Mesenchymal stem cell (in vitro differentiated cells and primary cell): Measurements from ENCODE around the gene FASLG.
A peak's percentile ranks its signal among the peaks of the same experiment; 100 is the strongest.

ENCODE experiments used
- DNase-seq: peaks from one replicate; pipeline ENCODE4 v3.0.0-alpha.2; 2013
- H2AFZ ChIP-seq: one replicate; pipeline ENCODE4 v1.6.1; 2013; ENCODE audit warnings: low read depth, mild to moderate bottlenecking, control low read depth, inconsistent platforms, low read length, moderate library complexity
- H2AK5ac ChIP-seq: 2 replicates; pipeline ENCODE4 v1.6.1; 2013; ENCODE audit warnings: low read length, moderate library complexity, mild to moderate bottlenecking, inconsistent platforms; ENCODE audit not compliant: severe bottlenecking
- H2BK120ac ChIP-seq: one replicate; pipeline ENCODE4 v1.6.1; 2013; ENCODE audit warnings: low read depth, mild to moderate bottlenecking, inconsistent platforms, low read length, moderate library complexity
- H2BK12ac ChIP-seq, 2 experiments: one replicate each; pipeline ENCODE4 v1.6.1; 2013; ENCODE audit warnings: inconsistent platforms in 2 of 2, low read length in 2 of 2, mild to moderate bottlenecking in 2 of 2, moderate library complexity in 2 of 2, control low read depth in 1 of 2
- H2BK15ac ChIP-seq: one replicate; pipeline ENCODE4 v1.6.1; 2013; ENCODE audit warnings: mild to moderate bottlenecking, low read depth, inconsistent platforms; ENCODE audit not compliant: poor library complexity, severe bottlenecking
- H2BK5ac ChIP-seq: 2 replicates; pipeline ENCODE4 v1.6.1; 2013; ENCODE audit warnings: low read depth, mild to moderate bottlenecking, low read length, control low read depth, inconsistent platforms; ENCODE audit not compliant: poor library complexity, severe bottlenecking
- H3K14ac ChIP-seq, 2 experiments: one replicate each; pipeline ENCODE4 v1.6.1; 2013; ENCODE audit warnings: inconsistent platforms in 2 of 2, low read length in 2 of 2, control low read depth in 1 of 2, mild to moderate bottlenecking in 1 of 2, moderate library complexity in 1 of 2
- H3K18ac ChIP-seq, 2 experiments: one replicate each; pipeline ENCODE4 v1.6.1; 2013; ENCODE audit warnings: inconsistent platforms in 2 of 2, low read length in 2 of 2, control low read depth in 1 of 2, low read depth in 1 of 2, mild to moderate bottlenecking in 1 of 2
- H3K23ac ChIP-seq, 2 experiments: one replicate each; pipeline ENCODE4 v1.6.1; 2013; ENCODE audit warnings: inconsistent platforms in 2 of 2, low read length in 2 of 2, mild to moderate bottlenecking in 2 of 2, moderate library complexity in 2 of 2, control low read depth in 1 of 2
- H3K27ac ChIP-seq: 2 replicates; pipeline ENCODE4 v1.5.1; 2013; ENCODE audit warnings: mild to moderate bottlenecking, moderate library complexity, low read length, control low read depth, inconsistent platforms; ENCODE audit not compliant: poor library complexity, severe bottlenecking
- H3K27me3 ChIP-seq, 2 experiments: 2 replicates each; pipeline versions ENCODE4 v1.6.1 to v1.7.0; 2013; ENCODE audit warnings: low read length in 2 of 2, mild to moderate bottlenecking in 2 of 2, moderate library complexity in 2 of 2, control low read depth in 1 of 2, inconsistent platforms in 1 of 2; ENCODE audit not compliant: control insufficient read depth in 1 of 2, insufficient read depth in 1 of 2
- H3K36me3 ChIP-seq, 2 experiments: 2 replicates each; pipeline versions ENCODE4 v1.6.1 to v1.7.0; 2013; ENCODE audit warnings: low read length in 2 of 2, control low read depth in 1 of 2, inconsistent platforms in 1 of 2, low read depth in 1 of 2, mild to moderate bottlenecking in 1 of 2; ENCODE audit not compliant: insufficient read depth in 2 of 2, control insufficient read depth in 1 of 2
- H3K4ac ChIP-seq, 2 experiments: one replicate each; pipeline ENCODE4 v1.6.1; 2013; ENCODE audit warnings: inconsistent platforms in 2 of 2, low read length in 2 of 2, mild to moderate bottlenecking in 2 of 2, moderate library complexity in 2 of 2, control low read depth in 1 of 2, low read depth in 1 of 2
- H3K4me1 ChIP-seq: 2 replicates; pipeline ENCODE4 v1.6.1; 2013; ENCODE audit warnings: low read depth, low read length, control low read depth; ENCODE audit not compliant: control insufficient read depth, insufficient read depth
- H3K4me2 ChIP-seq: 2 replicates; pipeline ENCODE4 v1.6.1; 2013; ENCODE audit warnings: low read length, mild to moderate bottlenecking, inconsistent platforms; ENCODE audit not compliant: poor library complexity, severe bottlenecking
- H3K4me3 ChIP-seq, 2 experiments: 2 replicates each; pipeline versions ENCODE4 v1.5.1 to v1.7.0; 2013; ENCODE audit warnings: low read length in 2 of 2, mild to moderate bottlenecking in 2 of 2, control low read depth in 1 of 2, low read depth in 1 of 2; ENCODE audit not compliant: insufficient read depth in 1 of 2
- H3K79me1 ChIP-seq: replicated peaks from 2 replicates; pipeline ENCODE4 v1.6.1; 2013; ENCODE audit warnings: mild to moderate bottlenecking, control low read depth, low read length, inconsistent platforms; ENCODE audit not compliant: poor library complexity, severe bottlenecking
- H3K9ac ChIP-seq: 2 replicates; pipeline ENCODE4 v1.7.0; 2013; ENCODE audit warnings: mild to moderate bottlenecking, low read length, moderate library complexity
- H3K9me3 ChIP-seq: 2 replicates; pipeline ENCODE4 v1.7.0; 2013; ENCODE audit warnings: mild to moderate bottlenecking, low read length; ENCODE audit not compliant: control insufficient read depth
- H4K8ac ChIP-seq: one replicate; pipeline ENCODE4 v1.6.1; 2013; ENCODE audit warnings: inconsistent platforms, mild to moderate bottlenecking, low read length, moderate library complexity
- H4K91ac ChIP-seq: one replicate; pipeline ENCODE4 v1.6.1; 2013; ENCODE audit warnings: mild to moderate bottlenecking, low read length, inconsistent platforms
- WGBS: methylation state at CpG from one replicate; pipeline ENCODE4 v1.1.7; 2013; ENCODE audit warnings: mixed read lengths; 5-methylcytosine and 5-hydroxymethylcytosine counted together

The FASLG gene

DNA sequence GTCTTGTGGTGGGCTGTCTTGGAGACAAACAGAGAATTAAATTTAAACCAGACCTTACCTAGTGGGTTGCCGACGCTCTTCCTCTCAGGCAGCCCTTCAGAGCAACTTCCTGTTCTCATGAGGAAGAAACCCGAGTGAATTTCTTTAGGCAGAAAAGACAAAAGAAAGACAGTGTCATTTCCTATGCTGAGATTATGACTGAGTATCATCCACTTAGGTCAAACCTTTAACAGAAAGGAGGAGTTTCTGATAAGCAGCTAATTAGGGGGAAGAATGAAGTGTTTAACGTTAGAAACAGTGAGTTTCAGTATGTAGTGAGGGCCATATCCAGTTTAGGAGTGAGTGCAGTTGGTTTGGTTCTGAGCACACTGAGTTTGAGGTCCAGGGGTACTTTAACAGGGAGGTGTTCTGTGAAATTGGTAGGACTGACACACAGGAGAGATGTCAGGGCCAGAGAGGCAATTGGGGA is 38.7 kb downstream of the FASLG start:
- Histone ChIP-seq H3K14ac (no peak overlapping the region), H2AFZ (no peak overlapping the region), H3K9ac (no peak overlapping the region), H2BK120ac (no peak overlapping the region), H3K4me3 (no peak overlapping the region), H4K8ac (no peak overlapping the region), H2BK15ac (no peak overlapping the region), H3K27ac (no peak overlapping the region), H2BK5ac (no peak overlapping the region), H3K4me1 (peaks cover 2% of the 10 kb centered on the region), H3K4me2 (no peak overlapping the region), H2BK12ac (no peak overlapping the region), H3K9me3 (no peaks in the 10 kb centered on the region), H4K91ac (no peak overlapping the region), H3K27me3 (no peaks in the 10 kb centered on the region), H3K18ac (no peak overlapping the region), H3K36me3 (no peaks in the 10 kb centered on the region), H3K23ac (no peak overlapping the region), H3K4ac (no peak overlapping the region), H2AK5ac (no peak overlapping the region), H3K79me1 (no peaks in the 10 kb centered on the region)
- WGBS = 81% methylated on average over 4 of the region's 4 CpGs
- DNase-seq = no peak

GRCh38 chr1:172698224-172698623 is 39.3 kb downstream of the FASLG start:
- H3K27ac ChIP-seq = no peak overlapping the region
- no peak overlapping the region for H3K14ac ChIP-seq
- H2BK12ac ChIP-seq = no peak overlapping the region
- no peak overlapping the region for H3K4ac ChIP-seq
- H3K9ac ChIP-seq = no peak overlapping the region
- no peak overlapping the region for H2AK5ac ChIP-seq
- H3K4me2 ChIP-seq = no peak overlapping the region
- no peak overlapping the region for H2AFZ ChIP-seq
- no peaks in the 10 kb centered on the region for H3K36me3 ChIP-seq
- H3K79me1 ChIP-seq = no peaks in the 10 kb centered on the region
- no peaks in the 10 kb centered on the region for H3K27me3 ChIP-seq
- no peak for DNase-seq
- no peak overlapping the region for H2BK120ac ChIP-seq
- no peaks in the 10 kb centered on the region for H3K9me3 ChIP-seq
- no peak overlapping the region for H3K18ac ChIP-seq
- 90% methylated on average over 1 of the region's 2 CpGs for WGBS
- no peak overlapping the region for H2BK5ac ChIP-seq
- no peak overlapping the region for H4K8ac ChIP-seq
- H4K91ac ChIP-seq = no peak overlapping the region
- H3K4me1 ChIP-seq = peaks cover 2% of the 10 kb centered on the region
- no peak overlapping the region for H2BK15ac ChIP-seq
- no peak overlapping the region for H3K4me3 ChIP-seq
- no peak overlapping the region for H3K23ac ChIP-seq

- Histone ChIP-seq H3K4me1 (peaks cover 2% of the 10 kb centered on the region), H3K9me3 (no peaks in the 10 kb centered on the region), H3K27me3 (no peaks in the 10 kb centered on the region), H2AFZ (no peak overlapping the region), H4K8ac (peak overlapping the region; percentile 37), H3K36me3 (no peaks in the 10 kb centered on the region), H3K4ac (no peak overlapping the region), H3K9ac (no peak overlapping the region), H3K18ac (peak overlapping the region in 1 of 2 experiments; percentile 14), H2BK5ac (no peak overlapping the region), H3K79me1 (no peaks in the 10 kb centered on the region), H2BK15ac (peak overlapping the region; percentile 89), H2BK120ac (no peak overlapping the region), H3K23ac (no peak overlapping the region), H3K14ac (no peak overlapping the region), H3K4me3 (no peak overlapping the region), H3K27ac (no peak overlapping the region), H2AK5ac (no peak overlapping the region), H2BK12ac (no peak overlapping the region), H3K4me2 (no peak overlapping the region), H4K91ac (no peak overlapping the region)
- DNase-seq = peak; percentile 34
- WGBS = 19% methylated on average over 3 of the region's 3 CpGs
Observed at GRCh38 chr1:172699111-172699510, 40.2 kb downstream of the FASLG start.

DNA sequence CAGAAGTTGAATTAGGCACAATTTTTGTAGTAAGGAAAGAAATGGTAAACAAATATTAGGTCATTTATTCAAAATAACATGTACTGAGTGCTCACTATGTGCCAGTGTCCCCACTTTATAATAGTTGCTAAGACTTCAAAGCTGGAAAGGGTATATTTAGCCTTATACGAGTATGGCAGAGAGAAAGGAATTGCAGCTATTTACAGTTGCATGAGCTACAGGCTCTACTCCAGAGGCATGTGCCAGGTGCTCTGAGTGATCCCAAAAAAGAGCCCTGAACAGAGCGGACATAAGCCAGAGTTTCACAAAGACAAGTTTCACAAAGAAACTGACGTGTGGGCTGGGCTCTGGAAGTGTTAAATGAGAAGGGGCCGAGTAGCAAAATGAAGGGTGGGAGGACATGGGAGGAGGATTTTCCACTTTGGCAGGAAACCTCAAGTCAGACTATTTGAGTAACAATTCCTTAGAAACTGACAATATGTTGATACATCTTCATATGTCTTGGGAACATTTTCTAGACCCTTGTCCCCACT is 40.9 kb downstream of the FASLG start:
- H4K91ac ChIP-seq = no peak overlapping the region
- no peak overlapping the region for H3K4ac ChIP-seq
- H3K27me3 ChIP-seq = no peaks in the 10 kb centered on the region
- 99% methylated on average over 3 of the region's 4 CpGs for WGBS
- no peak overlapping the region for H3K9ac ChIP-seq
- H3K79me1 ChIP-seq = no peaks in the 10 kb centered on the region
- H2AFZ ChIP-seq = no peak overlapping the region
- H3K4me2 ChIP-seq = no peak overlapping the region
- no peak overlapping the region for H3K18ac ChIP-seq
- peaks cover 2% of the 10 kb centered on the region for H3K4me1 ChIP-seq
- H3K9me3 ChIP-seq = no peaks in the 10 kb centered on the region
- no peak overlapping the region for H2BK120ac ChIP-seq
- peak overlapping the region; percentile 8 for H2AK5ac ChIP-seq
- H2BK15ac ChIP-seq = no peak overlapping the region
- no peak overlapping the region for H3K27ac ChIP-seq
- no peaks in the 10 kb centered on the region for H3K36me3 ChIP-seq
- no peak for DNase-seq
- no peak overlapping the region for H3K14ac ChIP-seq
- no peak overlapping the region for H2BK5ac ChIP-seq
- H2BK12ac ChIP-seq = no peak overlapping the region
- H3K4me3 ChIP-seq = no peak overlapping the region
- no peak overlapping the region for H4K8ac ChIP-seq
- no peak overlapping the region for H3K23ac ChIP-seq
